HG02623 (cell line): ENCODE measurements around the gene DMRT1.

Experiments used
- ATAC-seq: cut with Tn5 transposase; IDR thresholded peaks from one replicate; pipeline ENCODE4 v1.9.1; 2021; ENCODE audit warnings: moderate library complexity; ENCODE audit not compliant: unreplicated experiment

Gene DMRT1

GRCh38 chr9:841371-842209 is at the start of gene DMRT1:
TSS of gene DMRT1 (plus strand) at chr9:841697. CDS start at chr9:841839, 142 bp downstream.
- ATAC-seq = no peak

GRCh38 chr9:792331-793260 is 48.9 kb upstream of the DMRT1 start:
- no peak for ATAC-seq

GRCh38 chr9:794386-794785 is 47.1 kb upstream of the DMRT1 start:
- ATAC-seq = no peak

GRCh38 chr9:795869-796268 is 45.6 kb upstream of the DMRT1 start:
- ATAC-seq = no peak

GRCh38 chr9:800591-801150 is 40.8 kb upstream of the DMRT1 start:
- ATAC-seq = no peak

DNA sequence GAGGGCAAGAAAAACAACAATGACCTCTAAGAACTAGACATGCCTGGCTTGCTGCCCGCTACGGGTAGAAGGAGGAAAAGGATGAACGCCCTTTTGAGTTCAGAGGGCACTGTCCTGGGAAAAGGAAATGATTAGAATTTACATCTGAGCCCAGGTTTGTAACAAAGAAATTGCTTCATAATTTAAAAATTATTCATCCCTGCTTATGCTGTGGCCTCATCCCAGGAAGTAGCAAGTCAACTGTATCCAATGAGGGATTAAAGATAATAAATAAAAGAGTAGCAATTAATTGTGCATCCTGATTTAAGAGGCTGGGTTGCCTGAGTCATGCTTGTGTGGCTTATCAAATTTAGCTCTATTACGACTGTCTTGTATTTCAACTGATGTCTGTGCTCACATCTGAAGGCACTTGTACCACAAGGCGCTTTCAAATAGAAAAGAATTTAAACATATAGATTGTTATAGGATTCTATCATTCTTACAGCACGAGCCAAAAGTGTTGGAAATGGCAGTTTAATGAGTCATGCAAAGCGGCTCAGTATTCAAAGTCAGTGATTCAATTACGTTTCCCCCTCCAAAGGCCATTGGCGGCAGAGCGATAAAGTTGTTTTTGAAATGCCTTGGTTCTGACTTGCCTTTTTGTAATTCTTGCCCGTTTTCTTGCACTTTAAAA is 40.0 kb upstream of the DMRT1 start:
- ATAC-seq = no peak

DNA sequence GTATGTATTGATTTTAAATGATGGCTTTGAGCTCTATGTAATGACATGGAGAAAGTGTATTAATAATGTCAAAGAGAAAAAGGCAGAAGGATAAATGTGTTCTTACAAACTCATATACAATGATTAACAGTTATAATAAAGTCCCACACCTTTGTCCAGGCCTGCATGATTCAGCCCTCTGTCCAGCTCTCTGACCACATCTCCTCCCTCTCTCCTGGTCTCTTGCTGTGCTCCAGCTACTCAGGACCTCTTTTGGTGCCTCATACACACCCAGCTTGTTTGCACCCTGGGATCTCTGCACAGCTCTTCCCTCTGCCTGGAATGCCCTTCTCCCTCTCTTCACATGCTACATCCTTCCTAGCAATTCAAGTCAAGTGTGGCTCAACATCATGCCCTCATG is 37.5 kb upstream of the DMRT1 start:
- no peak for ATAC-seq

GRCh38 chr9:805151-805550 is 36.3 kb upstream of the DMRT1 start:
- no peak for ATAC-seq

- ATAC-seq = no peak
Observed at GRCh38 chr9:806285-807156, 35.0 kb upstream of the DMRT1 start.

- ATAC-seq = no peak
Observed at GRCh38 chr9:811106-811531, 30.4 kb upstream of the DMRT1 start.

- no peak for ATAC-seq
Observed at GRCh38 chr9:818958-819357, 22.5 kb upstream of the DMRT1 start.

DNA sequence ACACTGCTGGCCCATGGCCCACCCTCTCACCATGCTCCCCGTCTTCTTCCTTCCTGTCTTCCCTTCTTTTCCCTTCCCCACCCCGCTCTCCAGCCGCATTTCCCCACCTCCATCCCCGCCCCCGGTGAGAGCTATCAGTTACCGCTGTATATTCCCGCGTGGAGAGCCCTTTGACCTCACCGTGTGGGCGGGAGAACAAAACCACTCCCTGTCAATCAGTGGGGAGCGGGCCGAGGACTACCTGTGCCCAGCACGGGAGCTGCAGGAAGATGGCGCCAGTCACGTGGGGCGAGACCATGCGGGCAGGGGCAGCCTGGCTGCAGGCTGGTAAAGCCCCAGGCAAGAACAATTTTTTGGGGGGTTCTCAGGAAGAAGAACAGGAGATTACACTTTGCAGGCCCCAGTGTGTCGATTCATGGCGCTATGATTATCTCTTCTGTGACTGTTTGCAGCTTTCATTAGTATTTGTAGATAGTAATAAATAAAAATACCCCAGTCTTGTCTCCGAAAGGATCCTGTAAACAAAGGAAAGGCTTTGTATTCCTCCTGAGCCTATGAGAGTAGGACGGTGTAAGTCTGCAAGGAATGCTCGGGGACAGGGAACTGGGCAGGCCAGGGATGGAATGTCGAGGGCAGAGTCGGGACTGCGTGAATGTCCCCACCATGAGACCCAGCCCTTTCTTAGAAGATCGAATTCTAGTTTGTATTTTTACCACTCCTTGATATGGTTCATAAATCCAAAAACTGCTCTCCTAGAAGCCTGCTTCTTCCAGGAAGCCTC is 14.8 kb upstream of the DMRT1 start:
- no peak for ATAC-seq

DNA sequence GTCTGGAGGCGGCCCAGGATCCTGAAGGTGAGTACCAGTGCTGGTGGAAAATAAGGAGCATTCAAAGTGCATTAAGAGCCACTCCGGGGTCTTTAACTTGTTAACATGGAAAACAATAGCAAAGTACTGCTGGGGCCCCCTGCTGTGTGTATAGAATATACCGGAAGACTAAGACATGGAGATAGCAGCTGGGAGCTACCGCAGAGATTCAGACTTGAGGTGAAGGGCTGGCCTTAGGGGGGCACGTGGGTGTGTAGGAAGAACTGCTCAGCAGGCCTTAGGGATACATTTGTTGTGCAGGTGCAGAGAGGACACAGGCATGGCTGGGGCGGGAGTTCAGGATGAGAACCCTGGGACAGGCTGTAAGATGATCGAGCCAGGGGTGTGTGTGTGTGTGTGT is 1.2 kb upstream of the DMRT1 start:
- ATAC-seq = no peak

- ATAC-seq = no peak
Observed at GRCh38 chr9:842635-843426, 1.3 kb downstream of the DMRT1 start.

- ATAC-seq = no peak
Observed at GRCh38 chr9:843427-843785, 1.9 kb downstream of the DMRT1 start.

DNA sequence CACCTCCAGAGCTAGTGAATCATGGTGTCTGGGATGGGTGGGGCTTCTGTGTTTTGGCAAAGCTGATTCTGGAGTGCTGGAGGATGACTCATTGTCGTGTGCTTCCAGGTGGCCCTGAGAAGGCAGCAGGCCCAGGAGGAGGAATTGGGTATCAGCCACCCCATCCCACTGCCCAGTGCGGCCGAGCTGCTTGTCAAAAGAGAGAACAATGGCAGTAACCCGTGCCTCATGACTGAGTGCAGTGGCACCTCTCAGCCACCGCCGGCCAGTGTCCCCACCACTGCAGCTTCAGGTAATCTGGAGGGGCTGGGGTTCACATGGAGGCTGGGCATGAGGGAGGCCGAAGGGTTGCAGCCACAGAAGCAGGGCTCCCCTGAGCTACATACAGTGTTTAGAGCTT is 5.4 kb downstream of the DMRT1 start:
- no peak for ATAC-seq

DNA sequence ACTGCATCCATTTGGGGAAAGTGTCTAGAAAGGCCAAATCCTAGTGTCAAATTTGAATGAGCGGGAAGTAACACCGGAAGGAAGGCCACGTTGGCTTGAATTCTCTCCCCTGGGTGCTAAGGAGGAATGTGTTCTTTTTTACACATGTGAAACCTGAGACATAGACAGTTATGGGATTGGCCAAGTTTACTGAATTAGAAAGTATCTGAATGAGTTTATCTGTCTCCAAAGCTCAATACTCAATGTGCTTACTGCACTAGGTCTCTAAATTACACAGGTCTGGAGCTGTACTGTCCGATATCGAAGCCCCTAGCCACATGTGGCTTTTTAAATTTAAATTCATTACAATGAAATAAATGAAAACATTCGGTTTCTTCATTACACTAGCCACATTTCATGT is 6.0 kb downstream of the DMRT1 start:
- no peak for ATAC-seq

DNA sequence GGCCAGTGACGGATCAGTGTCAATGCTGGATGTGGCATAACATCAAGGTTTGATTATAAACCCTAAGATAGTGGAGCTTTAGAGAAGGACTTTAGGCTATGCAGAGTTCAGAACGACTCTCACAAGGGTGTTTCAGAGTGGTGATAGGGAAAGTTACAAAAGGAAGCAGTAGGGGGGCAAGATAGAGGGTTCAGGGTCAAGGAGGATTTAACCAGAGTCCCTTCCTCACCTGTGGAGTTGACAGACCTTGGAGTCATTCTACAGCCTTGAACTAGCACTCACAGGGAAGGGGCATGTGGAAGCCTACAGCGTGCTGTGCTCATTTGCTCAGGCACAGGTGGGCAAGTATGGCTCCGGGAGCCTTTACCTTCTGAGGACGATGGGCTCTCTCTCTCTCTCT is 7.9 kb downstream of the DMRT1 start:
- ATAC-seq = no peak

DNA sequence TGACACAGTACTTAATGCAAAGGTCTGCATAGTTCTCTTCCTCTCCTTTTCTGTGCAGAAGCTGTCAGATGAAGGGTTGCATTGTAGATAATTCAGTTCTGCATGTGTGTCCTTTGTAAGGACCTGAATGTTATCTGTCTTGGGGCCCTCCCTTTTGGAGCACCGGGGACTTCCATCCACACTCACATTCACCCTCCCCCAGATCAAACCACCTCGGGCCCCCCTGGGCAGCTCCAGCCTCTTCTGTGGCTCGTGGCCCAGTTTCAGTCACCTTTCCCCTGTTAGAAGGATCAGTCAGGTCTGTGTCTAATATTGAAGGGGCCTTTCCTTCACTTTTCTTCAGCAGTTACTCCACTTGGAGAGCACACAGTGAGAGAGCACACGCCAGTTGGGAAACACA is 11.0 kb downstream of the DMRT1 start:
- ATAC-seq = no peak
